GM21528 (cell line): Measurements from ENCODE around the gene TTLL10.

Experiments
- ATAC-seq: cut with Tn5 transposase; IDR thresholded peaks from one replicate; pipeline ENCODE4 v1.9.1; 2021; ENCODE audit warnings: mild to moderate bottlenecking, moderate library complexity; ENCODE audit not compliant: unreplicated experiment, low FRiP score

The TTLL10 gene

DNA sequence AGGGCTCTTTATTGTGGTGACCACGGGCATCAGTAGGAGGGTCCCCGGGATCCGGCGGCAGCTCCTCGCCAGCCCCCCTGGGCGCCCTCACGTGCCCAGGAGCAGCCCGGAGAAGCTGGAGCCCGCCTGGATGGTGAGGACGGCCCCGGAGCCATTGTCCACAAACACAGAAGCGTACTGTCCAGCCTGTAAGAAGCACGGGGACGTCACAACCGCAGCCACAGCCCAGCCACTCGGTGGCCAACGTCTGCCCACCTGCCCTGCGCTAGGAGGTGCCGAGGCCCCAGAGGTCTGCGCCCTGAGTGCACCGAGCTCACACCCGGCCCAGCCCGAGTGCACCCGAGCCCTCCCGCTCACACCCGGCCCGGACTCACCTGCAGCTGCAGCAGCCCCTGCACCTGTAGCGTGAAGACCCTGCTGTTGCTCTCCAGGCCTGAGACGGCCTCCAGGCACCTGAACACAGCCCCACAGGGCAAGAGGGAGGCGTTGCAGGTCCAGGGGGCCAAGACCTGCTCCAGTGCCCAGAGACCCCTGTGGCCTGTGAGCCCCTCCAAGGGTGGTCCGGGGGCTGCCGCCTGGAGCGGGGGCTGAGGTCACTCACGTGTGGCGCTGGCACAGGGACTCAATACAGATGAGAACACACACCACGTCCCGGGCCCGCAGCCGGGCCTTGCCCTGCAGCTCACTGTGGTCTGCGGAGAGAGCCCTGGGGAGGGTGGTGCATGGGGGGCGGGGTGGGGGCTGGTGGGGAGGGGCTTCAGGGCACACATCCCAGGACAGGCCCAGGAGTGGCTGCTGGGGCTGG lies 69.0 kb downstream of the TTLL10 start:
- no peak for ATAC-seq

DNA sequence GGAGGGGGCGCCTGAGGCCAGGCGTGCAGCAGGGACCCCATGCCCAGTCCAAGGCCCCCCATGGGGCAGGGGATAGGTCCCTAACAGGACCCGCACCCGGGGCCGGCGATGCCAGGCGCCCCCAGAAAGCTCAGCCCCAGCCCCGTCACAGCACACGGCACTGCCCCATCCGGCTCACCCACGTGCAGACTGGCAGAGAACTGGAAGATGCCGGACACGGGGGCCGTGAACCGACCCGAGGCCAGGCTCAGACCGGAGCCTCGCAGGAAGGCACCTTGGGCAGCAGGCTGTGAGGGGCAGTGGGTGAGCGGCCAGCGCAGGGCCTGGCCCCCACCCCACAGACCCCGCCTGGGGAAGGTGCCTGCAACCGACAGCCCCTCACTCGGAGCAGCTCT lies 69.6 kb downstream of the TTLL10 start:
- ATAC-seq: no peak

DNA sequence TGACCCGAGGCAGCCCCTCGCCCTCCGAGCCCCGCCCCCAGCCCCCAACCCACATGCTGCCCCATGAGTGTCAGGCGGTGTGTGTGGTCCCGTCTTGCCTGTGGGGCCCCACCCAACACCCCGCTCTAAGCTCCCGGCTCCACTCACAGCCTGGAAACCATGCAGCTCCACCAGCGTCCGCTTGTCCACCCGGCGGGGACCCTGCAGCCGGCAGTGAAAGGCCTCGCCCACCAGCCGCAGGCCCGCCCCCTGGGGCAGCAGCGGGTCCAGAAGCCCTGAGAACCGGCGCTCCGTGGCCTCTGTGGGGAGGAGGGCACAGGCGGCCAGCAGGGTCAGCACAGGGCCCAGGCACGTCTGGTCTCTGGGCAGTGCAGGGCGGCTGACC lies 70.1 kb downstream of the TTLL10 start:
- no peak for ATAC-seq

DNA sequence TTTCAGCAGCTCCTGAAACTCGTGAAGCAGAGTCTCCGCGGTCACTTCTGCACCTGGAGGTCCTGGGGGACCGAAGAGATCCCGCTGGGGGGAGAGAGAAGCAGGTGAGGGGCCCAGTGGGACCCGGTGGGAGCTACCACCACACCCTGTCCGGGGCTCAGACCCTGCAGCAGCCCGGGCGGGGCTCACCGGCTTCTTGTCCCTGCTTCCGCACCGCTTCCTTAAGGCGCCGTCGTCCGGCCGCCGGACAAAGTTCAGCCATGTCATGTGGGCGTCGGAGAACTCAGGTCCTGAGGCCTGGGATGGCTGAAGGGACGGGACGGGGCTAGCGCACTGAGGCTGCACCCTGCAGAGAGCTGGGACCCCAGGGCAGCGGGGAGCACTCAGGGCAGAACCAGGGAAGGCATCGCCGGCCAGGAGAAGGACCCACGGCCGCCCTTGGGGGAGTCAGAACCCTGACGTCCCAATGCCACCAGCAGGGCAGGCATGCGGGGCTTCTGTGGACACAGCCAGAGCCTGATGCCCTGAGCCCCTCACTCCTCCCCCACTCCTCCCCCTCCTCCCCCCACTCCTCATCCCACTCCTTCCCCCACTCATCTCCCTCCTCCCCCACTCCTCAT lies 70.6 kb downstream of the TTLL10 start:
- ATAC-seq: no peak

DNA sequence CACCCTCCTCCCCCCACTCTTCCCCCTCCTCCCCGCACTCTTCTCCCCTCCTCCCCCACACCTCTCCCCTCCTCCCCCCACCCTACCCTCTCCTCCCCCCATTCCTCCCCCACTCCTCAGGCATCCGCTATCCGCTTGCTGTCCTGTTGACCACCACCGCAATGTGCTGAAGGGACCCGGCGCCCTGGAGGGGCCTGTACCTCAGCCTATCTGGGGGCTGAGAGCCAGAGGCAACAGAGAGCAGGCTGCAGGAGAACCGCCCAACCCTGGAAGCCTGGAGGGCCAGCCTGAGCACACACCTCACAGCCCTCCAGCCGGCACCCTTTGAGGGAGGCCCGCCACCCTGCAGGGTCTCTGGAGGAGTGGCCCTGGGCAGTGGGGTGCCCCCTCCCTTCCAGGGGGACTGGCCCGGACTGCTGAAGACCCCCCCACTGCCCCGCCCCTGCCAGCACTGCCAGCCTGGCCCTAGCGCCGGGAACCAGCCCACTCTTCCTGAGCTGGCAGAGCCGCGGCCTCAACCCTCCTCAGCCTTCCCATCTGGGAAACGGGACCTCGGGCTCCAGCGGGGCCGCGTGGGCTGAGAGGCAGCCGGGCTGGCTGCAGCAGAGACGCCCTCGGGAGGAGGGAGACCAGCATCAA lies 71.6 kb downstream of the TTLL10 start:
- no peak for ATAC-seq

DNA sequence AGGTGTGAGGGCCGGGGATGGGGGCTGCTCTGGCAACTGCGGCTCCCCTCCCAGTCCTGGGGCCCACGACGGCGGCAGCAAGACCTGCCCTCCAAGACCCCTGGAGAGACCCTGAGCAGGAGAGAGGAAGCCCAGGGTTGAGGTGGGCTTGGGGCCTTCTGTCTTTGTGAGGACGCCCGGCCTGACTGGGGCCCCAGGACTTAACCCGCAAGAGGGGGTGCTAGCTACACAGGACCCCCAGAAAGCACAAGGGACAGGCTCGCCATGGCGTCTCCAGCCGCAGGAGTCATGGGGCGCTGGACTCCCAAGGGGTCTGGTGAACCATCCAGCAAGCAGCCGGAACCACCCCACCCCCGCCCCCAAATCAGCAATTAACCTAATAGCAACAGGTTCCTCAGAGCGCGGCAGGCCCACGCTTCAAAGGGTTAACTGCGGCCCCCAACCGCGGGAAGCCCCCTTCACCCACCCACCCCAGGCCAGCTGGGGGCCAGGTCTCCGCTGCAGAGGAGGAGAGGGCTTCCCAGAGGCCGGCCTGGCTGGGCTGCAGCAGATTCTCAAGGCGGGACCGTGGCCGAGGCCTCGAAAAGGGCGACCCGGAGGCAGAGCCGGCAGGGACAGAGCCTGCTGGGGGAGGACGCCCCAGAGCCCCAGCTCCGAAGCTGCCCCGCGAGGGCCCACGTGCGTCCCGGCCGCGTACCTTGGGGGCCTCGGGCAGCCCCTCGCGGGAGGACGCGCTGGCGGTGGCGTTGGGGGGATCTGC lies 72.3 kb downstream of the TTLL10 start:
- ATAC-seq: no peak

DNA sequence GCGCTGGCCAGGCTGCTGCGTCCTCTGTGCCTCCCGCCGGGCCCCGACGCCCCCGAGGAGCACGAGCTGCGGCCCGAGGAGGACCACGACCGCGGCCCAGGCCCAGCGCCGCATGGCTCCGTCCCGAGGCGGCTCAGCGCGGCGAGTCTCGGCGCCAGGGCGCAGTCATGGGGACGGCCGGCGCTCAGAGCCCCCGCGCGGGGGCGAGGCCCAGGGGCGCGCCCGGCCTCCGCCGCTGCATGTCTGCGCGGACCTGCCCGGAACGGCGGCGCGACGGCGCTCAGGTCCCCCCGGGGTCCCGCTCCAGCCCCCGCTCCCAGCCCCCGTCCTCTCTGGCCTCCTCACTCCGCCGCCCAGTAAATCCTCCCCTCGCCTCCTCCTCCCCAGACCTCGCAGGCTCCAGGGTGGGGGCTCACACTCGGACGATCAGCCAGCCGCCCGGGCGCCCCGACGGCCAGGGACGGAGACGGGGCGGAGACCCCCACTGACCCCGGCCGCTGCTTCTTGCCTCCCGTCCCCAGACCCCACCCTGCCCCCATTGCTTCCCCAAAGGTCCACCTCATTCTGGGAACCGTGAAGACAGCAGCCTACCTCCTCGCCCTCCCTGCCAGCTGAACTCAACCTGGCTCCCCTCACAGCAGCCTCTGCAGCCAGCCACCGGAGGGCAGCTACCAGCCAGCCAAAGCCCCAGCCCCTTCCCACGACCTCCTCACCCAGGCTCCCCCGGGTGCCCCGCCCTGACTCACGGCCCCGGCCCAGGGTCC lies 73.1 kb downstream of the TTLL10 start, which contains the start of gene C1QTNF12:
TSS of gene C1QTNF12 (minus strand) at position 146 of the 764 bp plus-strand sequence. CDS start at position 114, 32 bp downstream.
- ATAC-seq: no peak

DNA sequence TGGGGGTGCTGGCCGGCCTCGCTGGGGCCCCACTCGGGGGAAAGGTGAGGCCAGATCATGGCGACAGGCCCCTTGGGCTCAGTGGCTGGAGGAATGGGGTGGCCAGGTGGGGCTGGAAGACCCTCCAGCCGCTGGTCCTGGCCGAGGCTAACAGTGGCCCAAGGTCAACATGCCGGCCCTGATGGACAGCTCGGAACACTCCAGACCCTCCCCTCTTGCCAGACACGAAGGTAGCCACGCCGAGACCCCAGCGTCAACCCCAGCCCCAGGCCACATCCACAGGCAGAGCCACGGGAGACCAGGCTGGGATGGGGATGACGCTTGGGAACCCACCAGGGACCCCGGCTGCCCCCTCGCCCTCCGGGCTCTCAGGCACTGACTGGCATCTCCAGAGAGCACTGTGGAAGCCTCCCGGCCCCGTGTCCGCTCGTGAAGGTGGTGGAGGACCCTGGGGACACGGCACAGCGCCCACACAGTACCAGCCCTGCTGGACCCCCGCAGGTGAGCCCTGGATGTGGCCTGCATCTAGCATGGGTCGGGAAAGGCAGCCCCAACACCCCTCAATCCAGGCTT lies 73.7 kb downstream of the TTLL10 start:
- ATAC-seq: no peak
